HepG2 (cell line): ENCODE data around the gene BMPER. TPM values are rescaled to one million over a fixed set of nuclear protein-coding genes. Genes with fewer than 3 reads are reported as not detected.

Experiments
- ATAC-seq: fragments of 200-7000 bp; cut with Tn5 transposase; 3 replicates; pipeline ENCODE4 v1.9.1; 2020; ENCODE audit warnings: mild to moderate bottlenecking, moderate library complexity
- BruUV-seq: library from RNA; stranded (reverse); fragments of 400-500 nt; replicated peaks from 2 replicates; lab custom pipeline; 2021; lab: Mats Ljungman, UMichigan
- CTCF ChIA-PET: fragments of 300-600 bp; formaldehyde crosslinking; extraction: SDS; loops from one replicate; lab custom pipeline; 2021; ENCODE audit warnings: low total read pairs, inconsistent platforms, low intra/inter-chr PET ratio; lab: Yijun Ruan, JAX
- POLR2A ChIA-PET: fragments of 350-600 bp; sonication (Branson Sonifier 250); formaldehyde crosslinking; loops from one replicate; lab custom pipeline; 2020; ENCODE audit warnings: antibody characterized with exemption, inconsistent platforms; lab: Yijun Ruan, JAX
- DNase-seq: peaks from one replicate; pipeline ENCODE4 v3.0.0-alpha.2; 2015; ENCODE audit warnings: low spot score
- FAIRE-seq: peaks from 3 replicates; lab custom pipeline; 2011; peaks lifted over from hg19 to GRCh38; lab: Jason Lieb, UNC
- H2AFZ ChIP-seq: one replicate; pipeline ENCODE4 v1.6.1; 2011; ENCODE audit warnings: low read length, inconsistent platforms
- H3K27ac ChIP-seq: fragments of 300-600 bp; 3 replicates; pipeline ENCODE4 v1.8.0; 2011; ENCODE audit warnings: mixed run types, mild to moderate bottlenecking, mixed read lengths, low read length, inconsistent platforms; ENCODE audit not compliant: insufficient read depth; ENCODE audit errors: extremely low read length
- H3K27me3 ChIP-seq, 2 experiments: fragments of 200-600 bp in 1 of 2; 2 replicates in 1 of 2; 3 replicates in 1 of 2; pipeline versions ENCODE4 v1.6.0 to v1.8.0; 2011; ENCODE audit warnings: low read length in 2 of 2, mild to moderate bottlenecking in 2 of 2, moderate library complexity in 2 of 2, inconsistent platforms in 1 of 2; ENCODE audit not compliant: insufficient read depth in 2 of 2, control insufficient read depth in 1 of 2
- H3K36me3 ChIP-seq, 2 experiments: fragments of 200-600 bp in 1 of 2; replicated peaks in 1 of 2; 2 replicates in 1 of 2; 3 replicates in 1 of 2; pipeline versions ENCODE4 v1.5.1 to v1.8.0; 2011; ENCODE audit warnings: low read length in 2 of 2, inconsistent platforms in 1 of 2; ENCODE audit not compliant: insufficient read depth in 2 of 2, control insufficient read depth in 1 of 2
- H3K4me1 ChIP-seq: 2 replicates; pipeline ENCODE4 v1.5.1; 2012; ENCODE audit warnings: low read length, inconsistent platforms; ENCODE audit not compliant: insufficient read depth
- H3K4me2 ChIP-seq: 2 replicates; pipeline ENCODE4 v1.6.0; 2011; ENCODE audit warnings: low read depth, low read length, inconsistent platforms
- H3K4me3 ChIP-seq, 3 experiments: fragments of 200-600 bp in 1 of 3; sonication (generic), shearing (Covaris generic) in 1 of 3; replicated peaks in 1 of 3; 2 replicates each; pipeline ENCODE4 v1.5.1; 2011 to 2016; ENCODE audit warnings: low read length in 3 of 3, inconsistent platforms in 2 of 3, low read depth in 2 of 3, mild to moderate bottlenecking in 2 of 3, control low read depth in 1 of 3, mixed read lengths in 1 of 3; ENCODE audit not compliant: insufficient read depth in 1 of 3
- H3K79me2 ChIP-seq: one replicate; pipeline ENCODE4 v1.6.1; 2011; ENCODE audit warnings: low read length, inconsistent platforms; ENCODE audit not compliant: insufficient read depth
- H3K9ac ChIP-seq: 2 replicates; pipeline ENCODE4 v1.6.0; 2011; ENCODE audit warnings: mild to moderate bottlenecking, low read depth, low read length, inconsistent platforms; ENCODE audit not compliant: insufficient read depth
- H3K9me3 ChIP-seq: 2 replicates; pipeline ENCODE4 v1.5.1; 2012; ENCODE audit warnings: mild to moderate bottlenecking, low read length
- H4K20me1 ChIP-seq: 2 replicates; pipeline ENCODE4 v1.6.0; 2011; ENCODE audit warnings: inconsistent platforms, mild to moderate bottlenecking, low read length, moderate library complexity; ENCODE audit not compliant: insufficient read depth
- CCAR2 ChIP-seq: fragments of 200-400 bp; formaldehyde crosslinking; optimal IDR thresholded peaks from 2 replicates; pipeline ENCODE3; 2018; ENCODE audit warnings: low read depth, mild to moderate bottlenecking, low read length, moderate library complexity
- KLF12 ChIP-seq: sonication (generic); formaldehyde crosslinking; IDR thresholded peaks from 2 replicates; pipeline ENCODE4 v1.4.0; 2020; ENCODE audit warnings: missing genetic modification reagents, borderline replicate concordance
- PHB2 ChIP-seq: fragments of 450-650 bp; IDR thresholded peaks from 2 replicates; pipeline ENCODE4 v1.6.1; 2018; ENCODE audit not compliant: partially characterized antibody
- SRF ChIP-seq: IDR thresholded peaks from 2 replicates; pipeline ENCODE4 v1.6.1; 2011; ENCODE audit warnings: mild to moderate bottlenecking, low read depth, low read length, moderate library complexity
- ZNF274 ChIP-seq: sonication (generic); formaldehyde crosslinking; IDR thresholded peaks from 2 replicates; pipeline ENCODE4 v1.5.1; 2020; ENCODE audit warnings: mild to moderate bottlenecking, missing genetic modification reagents
- ZNF337 ChIP-seq: sonication (generic); formaldehyde crosslinking; IDR thresholded peaks from 2 replicates; pipeline ENCODE4 v1.5.1; 2020; ENCODE audit warnings: missing genetic modification reagents, low read depth, mild to moderate bottlenecking, borderline replicate concordance
- whole genome bisulfite sequencing: methylation state at CpG from one replicate; pipeline ENCODE4 v1.1.6; 2017; ENCODE audit warnings: low lambda C conversion rate; 5-methylcytosine and 5-hydroxymethylcytosine counted together
- in situ Hi-C: cut with HindIII; loops from 2 replicates; pipeline ENCODE4 v1.10.0; 2017; ENCODE audit warnings: low pct_unique_long_range_greater_than_20kb; ENCODE audit not compliant: extremely low pct_ligation_motif_present
- intact Hi-C: fragments of 100-400 bp; cut with micrococcal nuclease; formaldehyde crosslinking; loops from one replicate; pipeline ENCODE4 v1.10.0; 2022; ENCODE audit not compliant: unreplicated experiment
- polyA plus RNA-seq, 8 experiments: library from polyadenylated mRNA; depleted of rRNA in 3 of 8; stranded (reverse) in 7 of 8; unstranded in 1 of 8; fragments of >200 nt; fragmentation: Illumina TruSeq in 4 of 8; extraction: Trizol in 4 of 8; gene quantifications; 2 replicates each; pipeline versions ENCODE4 v1.2.1 to v1.2.3, GENCODE V29; 2011 to 2016; ENCODE audit warnings: low read depth in 4 of 8, missing spikeins in 1 of 8, mixed read lengths in 1 of 8; ENCODE audit not compliant: insufficient read depth in 1 of 8
- total RNA-seq, 5 experiments: library from RNA; depleted of rRNA; stranded (reverse); fragments of >200 nt; fragmentation: Illumina TruSeq; extraction: Trizol; gene quantifications; 2 replicates each; pipeline ENCODE4 v1.2.3, GENCODE V29; 2016; ENCODE audit warnings: low read depth in 1 of 5
- TF ChIP-seq, protein P1 (sequence below): sonication (generic); formaldehyde crosslinking; IDR thresholded peaks from 2 replicates; pipeline ENCODE4 v1.4.0; 2020; ENCODE audit warnings: missing genetic modification reagents, borderline replicate concordance
- TF ChIP-seq, protein P2 (sequence below): IDR thresholded peaks from 2 replicates; pipeline ENCODE4 v1.4.0; 2020; ENCODE audit warnings: mild to moderate bottlenecking, missing genetic modification reagents

BMPER gene
- total and polyA plus RNA-seq, 2 of the 13 experiments (the other 11 are each of a cell fraction or from before 2014, with no cell fraction given): not detected

DNA sequence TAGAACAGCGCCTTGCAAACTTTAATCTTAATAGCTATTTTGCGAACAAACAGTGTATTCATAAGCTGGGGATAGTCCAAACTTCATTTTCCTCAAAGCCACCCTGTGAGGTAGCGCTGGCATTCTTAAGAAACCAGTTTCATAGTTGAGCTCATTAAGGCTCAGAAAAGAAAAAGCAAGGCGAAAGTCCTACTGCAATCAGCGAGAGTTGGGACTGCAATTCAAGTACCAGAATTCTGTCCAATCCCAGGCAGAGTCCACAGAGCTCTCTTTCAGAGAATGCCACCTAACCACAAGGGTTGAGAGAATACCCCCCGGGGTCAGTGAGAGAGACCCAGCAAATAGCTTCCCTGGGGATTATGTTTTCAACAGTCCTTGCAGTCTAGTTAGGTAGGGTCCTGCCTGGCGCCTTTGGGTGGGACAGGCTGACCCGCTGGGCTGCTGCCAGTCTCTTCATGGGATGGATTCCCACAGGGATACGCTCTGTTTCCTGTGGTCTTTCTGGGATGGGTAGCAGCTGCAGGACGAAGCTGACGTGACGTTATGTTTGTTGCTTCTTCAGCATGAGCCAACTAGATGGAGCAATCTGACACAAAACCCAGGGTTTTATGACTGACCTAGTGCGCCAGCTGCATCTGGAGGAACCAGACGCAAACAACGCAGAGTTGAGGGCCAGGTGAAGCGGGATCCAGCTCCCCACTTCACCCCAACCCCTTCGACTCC lies 16.0 kb downstream of the BMPER start (continued):
- TF ChIP-seq, protein P1, sequence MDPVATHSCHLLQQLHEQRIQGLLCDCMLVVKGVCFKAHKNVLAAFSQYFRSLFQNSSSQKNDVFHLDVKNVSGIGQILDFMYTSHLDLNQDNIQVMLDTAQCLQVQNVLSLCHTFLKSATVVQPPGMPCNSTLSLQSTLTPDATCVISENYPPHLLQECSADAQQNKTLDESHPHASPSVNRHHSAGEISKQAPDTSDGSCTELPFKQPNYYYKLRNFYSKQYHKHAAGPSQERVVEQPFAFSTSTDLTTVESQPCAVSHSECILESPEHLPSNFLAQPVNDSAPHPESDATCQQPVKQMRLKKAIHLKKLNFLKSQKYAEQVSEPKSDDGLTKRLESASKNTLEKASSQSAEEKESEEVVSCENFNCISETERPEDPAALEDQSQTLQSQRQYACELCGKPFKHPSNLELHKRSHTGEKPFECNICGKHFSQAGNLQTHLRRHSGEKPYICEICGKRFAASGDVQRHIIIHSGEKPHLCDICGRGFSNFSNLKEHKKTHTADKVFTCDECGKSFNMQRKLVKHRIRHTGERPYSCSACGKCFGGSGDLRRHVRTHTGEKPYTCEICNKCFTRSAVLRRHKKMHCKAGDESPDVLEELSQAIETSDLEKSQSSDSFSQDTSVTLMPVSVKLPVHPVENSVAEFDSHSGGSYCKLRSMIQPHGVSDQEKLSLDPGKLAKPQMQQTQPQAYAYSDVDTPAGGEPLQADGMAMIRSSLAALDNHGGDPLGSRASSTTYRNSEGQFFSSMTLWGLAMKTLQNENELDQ (CRISPR knock-in tag): no peak
- TF ChIP-seq ZNF274 (CRISPR knock-in tag) (no peak), SRF (no peak), KLF12 (CRISPR knock-in tag) (no peak), CCAR2 (no peak), ZNF337 (CRISPR knock-in tag) (no peak)

DNA sequence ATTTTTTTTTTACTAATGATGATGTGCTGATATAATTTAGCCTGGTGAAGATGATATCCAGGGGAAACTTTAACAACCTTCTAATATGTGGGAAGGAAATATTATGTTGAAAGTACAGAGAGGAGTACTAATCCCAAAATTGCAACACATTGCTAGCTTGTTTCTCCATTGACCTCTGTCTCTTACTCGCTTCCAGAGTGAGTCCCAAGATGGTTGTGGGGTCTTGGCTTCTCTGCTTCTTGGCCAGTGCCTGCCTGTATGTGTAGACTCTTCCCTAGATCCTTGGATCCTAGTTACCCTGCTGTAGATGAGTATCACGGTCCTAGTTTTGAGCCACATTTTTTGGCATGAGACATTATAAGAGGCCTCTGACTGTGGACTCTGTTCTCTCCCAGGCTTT lies 17.5 kb downstream of the BMPER start:
- no peak for FAIRE-seq
- H3K4me2 ChIP-seq: no peak overlapping the region
- CTCF ChIA-PET: no interaction called here
- WGBS: 4% methylated on average over 2 of the region's 2 CpGs
- H3K4me3 ChIP-seq: no peak overlapping the region
- no peak for TF ChIP-seq PHB2
- TF ChIP-seq, protein P2, sequence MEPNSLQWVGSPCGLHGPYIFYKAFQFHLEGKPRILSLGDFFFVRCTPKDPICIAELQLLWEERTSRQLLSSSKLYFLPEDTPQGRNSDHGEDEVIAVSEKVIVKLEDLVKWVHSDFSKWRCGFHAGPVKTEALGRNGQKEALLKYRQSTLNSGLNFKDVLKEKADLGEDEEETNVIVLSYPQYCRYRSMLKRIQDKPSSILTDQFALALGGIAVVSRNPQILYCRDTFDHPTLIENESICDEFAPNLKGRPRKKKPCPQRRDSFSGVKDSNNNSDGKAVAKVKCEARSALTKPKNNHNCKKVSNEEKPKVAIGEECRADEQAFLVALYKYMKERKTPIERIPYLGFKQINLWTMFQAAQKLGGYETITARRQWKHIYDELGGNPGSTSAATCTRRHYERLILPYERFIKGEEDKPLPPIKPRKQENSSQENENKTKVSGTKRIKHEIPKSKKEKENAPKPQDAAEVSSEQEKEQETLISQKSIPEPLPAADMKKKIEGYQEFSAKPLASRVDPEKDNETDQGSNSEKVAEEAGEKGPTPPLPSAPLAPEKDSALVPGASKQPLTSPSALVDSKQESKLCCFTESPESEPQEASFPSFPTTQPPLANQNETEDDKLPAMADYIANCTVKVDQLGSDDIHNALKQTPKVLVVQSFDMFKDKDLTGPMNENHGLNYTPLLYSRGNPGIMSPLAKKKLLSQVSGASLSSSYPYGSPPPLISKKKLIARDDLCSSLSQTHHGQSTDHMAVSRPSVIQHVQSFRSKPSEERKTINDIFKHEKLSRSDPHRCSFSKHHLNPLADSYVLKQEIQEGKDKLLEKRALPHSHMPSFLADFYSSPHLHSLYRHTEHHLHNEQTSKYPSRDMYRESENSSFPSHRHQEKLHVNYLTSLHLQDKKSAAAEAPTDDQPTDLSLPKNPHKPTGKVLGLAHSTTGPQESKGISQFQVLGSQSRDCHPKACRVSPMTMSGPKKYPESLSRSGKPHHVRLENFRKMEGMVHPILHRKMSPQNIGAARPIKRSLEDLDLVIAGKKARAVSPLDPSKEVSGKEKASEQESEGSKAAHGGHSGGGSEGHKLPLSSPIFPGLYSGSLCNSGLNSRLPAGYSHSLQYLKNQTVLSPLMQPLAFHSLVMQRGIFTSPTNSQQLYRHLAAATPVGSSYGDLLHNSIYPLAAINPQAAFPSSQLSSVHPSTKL (CRISPR knock-in tag): no peak
- H2AFZ ChIP-seq: no peak overlapping the region
- in situ Hi-C loops: no loop called here
- no peak for DNase-seq
- H4K20me1 ChIP-seq: no peaks in the 10 kb centered on the region
- no peak for ATAC-seq
- H3K9me3 ChIP-seq: no peaks in the 10 kb centered on the region
- H3K4me1 ChIP-seq: no peaks in the 10 kb centered on the region
- no peaks in the 10 kb centered on the region for H3K79me2 ChIP-seq
- H3K27me3 ChIP-seq: peaks cover 0 to 17% of the 10 kb centered on the region in 2 experiments; a peak in 2 of 5 replicates
- no peaks in the 10 kb centered on the region; a peak in 1 of 5 replicates for H3K36me3 ChIP-seq
- intact Hi-C loops: no loop called here
- H3K27ac ChIP-seq: no peak overlapping the region
- no TSS peak for BruUV-seq
- POLR2A ChIA-PET: no interaction called here
- H3K9ac ChIP-seq: no peak overlapping the region
